ENCODE measurements around the gene LRCOL1. TPM values are rescaled to one million over a fixed set of nuclear protein-coding genes. Genes with fewer than 3 reads are reported as not detected.

LRCOL1 gene
- total RNA-seq, 1 experiment from 2014 or later, result not detected

DNA sequence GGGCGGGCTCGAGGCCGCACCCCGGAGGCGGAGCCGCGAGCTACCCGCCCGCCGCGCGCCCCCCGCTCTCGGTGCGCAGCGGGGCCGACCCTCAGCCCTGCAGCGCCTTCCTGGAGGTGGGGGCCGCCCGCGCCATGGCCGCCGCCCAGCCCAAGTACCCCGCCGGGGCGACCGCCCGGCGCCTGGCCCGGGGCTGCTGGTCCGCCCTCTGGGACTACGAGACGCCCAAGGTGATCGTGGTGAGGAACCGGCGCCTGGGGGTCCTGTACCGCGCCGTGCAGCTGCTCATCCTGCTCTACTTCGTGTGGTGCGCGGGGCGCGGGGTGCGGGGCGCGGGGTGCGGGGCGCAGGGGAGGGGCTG is 8.3 kb upstream of the LRCOL1 start, which contains the start of gene P2RX2:
Gene P2RX2, plus strand, starts transcription at position 94 of the 361 bp plus-strand sequence. Its CDS starts 41 bp downstream, at position 135.
- no peaks in the 10 kb centered on the region for H4K20me1 ChIP-seq (ENCODE audit: insufficient read depth, low read depth, low read length)
- no peak for DNase-seq
- no peaks in the 10 kb centered on the region for H3K9me2 ChIP-seq (replicated peaks; ENCODE audit: insufficient read depth, low read length)
- H3K4me3 ChIP-seq (ENCODE audit: low read length), result no peak within 1 kb of the TSS
- H3K79me2 ChIP-seq (ENCODE audit: low read length), result no peaks in the 10 kb centered on the region
- no peaks in the 10 kb centered on the region for H3K4me1 ChIP-seq (ENCODE audit: low read length)
- no peak within 1 kb of the TSS for H3K4me2 ChIP-seq (ENCODE audit: low read depth, low read length, poor library complexity, severe bottlenecking)
- H3K36me3 ChIP-seq (ENCODE audit: insufficient read depth, low read length), result no peaks in the 10 kb centered on the region
- H2AFZ ChIP-seq (ENCODE audit: low read length), result no peak within 1 kb of the TSS
- H3K27ac ChIP-seq (ENCODE audit: low read length), result no peak within 1 kb of the TSS
- H3K27me3 ChIP-seq (ENCODE audit: low read length), result no peaks in the 10 kb centered on the region
- H3K9me3 ChIP-seq (ENCODE audit: low read length), result no peaks in the 10 kb centered on the region
- H3K9ac ChIP-seq (ENCODE audit: low read length), result no peak within 1 kb of the TSS

DNA sequence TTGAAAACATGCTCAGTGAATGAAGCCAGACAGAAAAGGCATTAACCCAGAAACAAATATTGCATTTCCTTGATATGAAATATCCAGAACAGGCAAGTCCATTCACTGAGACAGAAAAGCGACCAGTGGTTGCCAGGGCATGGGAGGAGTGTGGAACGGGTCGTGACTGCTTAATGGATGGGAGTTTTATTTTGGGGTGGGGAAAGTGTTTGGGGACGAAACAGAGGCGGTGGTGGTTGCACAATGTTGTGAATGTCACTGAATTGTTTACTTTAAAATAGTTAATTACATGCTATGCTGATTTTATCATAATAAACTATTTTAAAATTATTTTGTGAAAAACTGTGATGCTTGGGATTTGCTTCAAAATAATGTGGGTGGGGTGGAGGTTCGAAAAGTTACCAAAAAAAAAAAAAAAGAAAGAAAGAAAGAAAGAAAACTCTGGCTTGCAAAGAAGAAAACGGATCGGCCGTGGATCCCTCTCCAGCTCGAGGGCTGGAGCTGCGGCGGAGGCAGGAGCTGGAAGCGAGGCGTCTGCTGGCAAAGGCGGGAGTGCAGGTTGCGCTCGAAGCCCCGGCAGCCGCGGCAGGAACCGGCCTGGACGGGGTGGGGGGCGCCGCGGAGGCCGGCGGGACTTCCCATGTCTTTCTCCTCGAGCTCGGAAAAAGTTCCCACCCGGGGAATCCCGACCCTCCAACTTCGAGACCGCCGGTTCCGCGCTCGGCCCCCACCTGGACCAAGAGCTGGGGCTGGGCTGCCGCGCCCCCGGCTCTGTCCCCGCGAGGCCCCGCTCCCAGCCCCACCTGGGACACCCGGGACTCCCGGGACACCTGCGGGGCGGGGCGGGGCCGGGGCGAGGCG is 7.7 kb upstream of the LRCOL1 start:
- Histone ChIP-seq H3K36me3 (ENCODE audit: insufficient read depth, low read length) (no peaks in the 10 kb centered on the region), H3K9me3 (ENCODE audit: low read length) (no peaks in the 10 kb centered on the region), H3K27me3 (ENCODE audit: low read length) (no peaks in the 10 kb centered on the region), H4K20me1 (ENCODE audit: insufficient read depth, low read depth, low read length) (no peaks in the 10 kb centered on the region), H3K9ac (ENCODE audit: low read length) (no peak overlapping the region), H3K27ac (ENCODE audit: low read length) (no peak overlapping the region), H3K4me2 (ENCODE audit: low read depth, low read length, poor library complexity, severe bottlenecking) (no peak overlapping the region), H3K4me1 (ENCODE audit: low read length) (no peaks in the 10 kb centered on the region), H3K9me2 (replicated peaks; ENCODE audit: insufficient read depth, low read length) (no peaks in the 10 kb centered on the region), H3K79me2 (ENCODE audit: low read length) (no peaks in the 10 kb centered on the region), H3K4me3 (ENCODE audit: low read length) (no peak overlapping the region), H2AFZ (ENCODE audit: low read length) (no peak overlapping the region)
- DNase-seq, result no peak

DNA sequence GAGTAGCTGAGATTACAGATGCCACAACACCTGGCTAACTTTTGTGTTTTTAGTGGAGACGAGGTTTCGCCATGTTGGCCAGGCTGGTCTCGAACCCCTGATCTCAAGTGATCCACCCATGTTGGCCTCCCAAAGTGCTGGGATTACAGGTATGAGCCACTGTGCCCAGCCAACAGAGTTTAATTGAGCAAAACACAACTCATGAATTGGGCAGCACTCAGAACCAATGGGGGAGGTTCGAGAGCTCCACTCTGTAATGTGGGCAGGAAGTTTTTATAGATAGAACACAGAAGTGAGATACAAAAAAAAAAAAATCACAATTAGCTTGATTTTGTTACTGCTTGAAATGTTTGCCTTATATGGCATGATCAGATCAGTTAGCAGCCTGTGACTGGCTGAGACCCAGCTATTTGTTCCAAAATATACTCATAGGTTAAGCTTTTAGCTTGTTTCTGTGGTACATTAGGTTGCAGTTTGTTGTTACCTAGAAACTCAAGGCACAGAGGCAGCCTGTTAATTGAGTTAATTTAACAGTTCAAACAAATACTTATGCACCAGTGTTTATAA is 6.8 kb upstream of the LRCOL1 start:
- H3K9ac ChIP-seq (ENCODE audit: low read length), result no peak overlapping the region
- no peaks in the 10 kb centered on the region for H4K20me1 ChIP-seq (ENCODE audit: insufficient read depth, low read depth, low read length)
- H3K27me3 ChIP-seq (ENCODE audit: low read length), result no peaks in the 10 kb centered on the region
- peaks cover 3% of the 10 kb centered on the region; the same call in 1 of the 2 replicates for H3K9me3 ChIP-seq (ENCODE audit: low read length)
- H3K36me3 ChIP-seq (ENCODE audit: insufficient read depth, low read length), result no peaks in the 10 kb centered on the region
- H3K9me2 ChIP-seq (replicated peaks; ENCODE audit: insufficient read depth, low read length), result no peaks in the 10 kb centered on the region
- no peaks in the 10 kb centered on the region for H3K4me1 ChIP-seq (ENCODE audit: low read length)
- no peak overlapping the region for H3K27ac ChIP-seq (ENCODE audit: low read length)
- no peak for DNase-seq
- H2AFZ ChIP-seq (ENCODE audit: low read length), result no peak overlapping the region
- H3K79me2 ChIP-seq (ENCODE audit: low read length), result no peaks in the 10 kb centered on the region
- no peak overlapping the region for H3K4me3 ChIP-seq (ENCODE audit: low read length)
- no peak overlapping the region for H3K4me2 ChIP-seq (ENCODE audit: low read depth, low read length, poor library complexity, severe bottlenecking)

DNA sequence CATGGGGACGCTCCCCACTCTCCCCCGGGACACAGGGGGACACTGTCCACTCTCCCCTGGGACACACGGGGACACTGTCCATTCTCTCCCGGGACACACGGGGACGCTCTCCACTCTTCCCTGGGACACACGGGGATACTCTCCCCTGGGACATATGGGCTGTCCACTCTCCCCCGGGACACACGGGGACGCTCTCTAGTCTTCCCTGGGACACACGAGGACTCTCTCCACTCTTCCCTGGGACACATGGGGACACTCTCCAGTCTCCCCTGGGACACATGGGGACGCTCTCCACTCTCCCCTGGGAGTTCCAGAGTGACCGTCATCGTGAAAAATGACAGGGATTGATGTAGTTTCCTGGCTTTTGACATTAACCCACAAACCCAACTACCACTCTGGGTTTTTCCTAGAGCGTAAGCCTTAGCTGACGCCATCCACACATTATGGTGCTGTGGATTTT is 5.2 kb upstream of the LRCOL1 start:
- Histone ChIP-seq H3K27me3 (ENCODE audit: low read length) (no peaks in the 10 kb centered on the region), H2AFZ (ENCODE audit: low read length) (no peak overlapping the region), H3K9me2 (replicated peaks; ENCODE audit: insufficient read depth, low read length) (no peaks in the 10 kb centered on the region)

DNA sequence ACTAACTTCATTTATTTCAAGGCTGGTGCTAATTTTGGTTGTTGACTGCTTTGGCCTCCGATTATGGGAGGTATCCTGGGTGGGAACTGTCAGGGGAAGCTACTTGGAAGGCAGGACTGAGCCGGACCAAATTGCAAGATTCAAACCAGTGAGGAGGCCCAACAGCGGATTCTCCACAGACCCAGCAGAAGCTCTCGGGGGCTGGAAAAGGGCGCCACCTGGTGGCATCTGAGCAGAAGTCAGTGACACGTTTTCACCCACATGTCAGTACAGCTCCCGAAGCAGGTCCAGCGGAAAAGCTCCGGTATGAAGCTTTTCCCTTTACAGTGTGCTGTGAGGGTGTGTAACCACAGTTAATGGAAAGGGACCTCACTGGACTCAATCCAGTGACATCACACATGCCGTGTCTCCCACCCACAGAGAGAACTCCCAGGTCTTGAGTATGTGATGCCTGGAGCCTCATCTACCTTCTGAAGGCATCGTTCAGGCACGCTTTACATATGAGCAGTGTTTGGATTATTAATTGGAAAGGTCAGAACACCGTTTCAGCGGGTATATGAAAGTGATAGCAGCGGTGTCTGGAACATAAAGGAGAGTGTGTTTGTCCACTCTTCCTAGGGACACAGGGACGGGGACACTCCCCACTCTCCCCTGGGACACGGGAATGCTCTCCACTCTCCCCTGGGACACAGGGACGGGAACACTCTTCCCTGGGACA is 4.6 kb upstream of the LRCOL1 start:
- Histone ChIP-seq H3K9me2 (replicated peaks; ENCODE audit: insufficient read depth, low read length) (no peaks in the 10 kb centered on the region), H3K27ac (ENCODE audit: low read length) (no peak overlapping the region), H3K27me3 (ENCODE audit: low read length) (no peaks in the 10 kb centered on the region), H3K9ac (ENCODE audit: low read length) (no peak overlapping the region), H3K4me2 (ENCODE audit: low read depth, low read length, poor library complexity, severe bottlenecking) (no peak overlapping the region), H3K4me3 (ENCODE audit: low read length) (no peak overlapping the region), H3K79me2 (ENCODE audit: low read length) (no peaks in the 10 kb centered on the region), H3K4me1 (ENCODE audit: low read length) (no peaks in the 10 kb centered on the region), H4K20me1 (ENCODE audit: insufficient read depth, low read depth, low read length) (no peaks in the 10 kb centered on the region), H3K9me3 (ENCODE audit: low read length) (peaks cover 11% of the 10 kb centered on the region), H3K36me3 (ENCODE audit: insufficient read depth, low read length) (no peaks in the 10 kb centered on the region), H2AFZ (ENCODE audit: low read length) (no peak overlapping the region)
- DNase-seq, result peak; percentile 93

More for the DNA sequence above, 5.2 kb upstream of the LRCOL1 start:
- no peaks in the 10 kb centered on the region for H3K4me1 ChIP-seq (ENCODE audit: low read length)
- no peak overlapping the region for H3K4me3 ChIP-seq (ENCODE audit: low read length)
- no peak overlapping the region for H3K27ac ChIP-seq (ENCODE audit: low read length)
- H3K9me3 ChIP-seq (ENCODE audit: low read length), result peaks cover 11% of the 10 kb centered on the region
- H3K79me2 ChIP-seq (ENCODE audit: low read length), result no peaks in the 10 kb centered on the region
- no peak for DNase-seq
- H3K9ac ChIP-seq (ENCODE audit: low read length), result no peak overlapping the region
- H4K20me1 ChIP-seq (ENCODE audit: insufficient read depth, low read depth, low read length), result no peaks in the 10 kb centered on the region
- H3K4me2 ChIP-seq (ENCODE audit: low read depth, low read length, poor library complexity, severe bottlenecking), result no peak overlapping the region
- H3K36me3 ChIP-seq (ENCODE audit: insufficient read depth, low read length), result no peaks in the 10 kb centered on the region

DNA sequence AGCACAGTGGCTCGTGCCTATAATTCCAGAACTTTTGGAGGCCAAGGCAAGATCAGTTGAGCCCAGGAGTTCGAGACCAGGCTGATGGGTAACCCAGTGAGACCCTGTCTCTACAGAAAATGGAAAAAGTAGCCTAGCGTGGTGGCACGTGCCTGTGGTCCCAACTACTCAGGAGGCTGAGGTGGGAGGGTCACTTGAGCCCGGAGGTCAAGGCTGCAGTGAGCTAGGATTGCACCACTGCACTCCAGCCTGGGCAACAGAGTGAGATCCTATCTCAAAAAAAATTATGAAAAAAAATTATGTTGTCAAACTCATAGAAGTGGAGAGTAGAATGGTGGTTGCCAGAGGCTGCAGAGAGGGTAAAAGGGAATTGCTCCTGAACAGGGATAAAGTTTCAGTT is 3.6 kb upstream of the LRCOL1 start:
- H3K27ac ChIP-seq (ENCODE audit: low read length), result no peak overlapping the region

DNA sequence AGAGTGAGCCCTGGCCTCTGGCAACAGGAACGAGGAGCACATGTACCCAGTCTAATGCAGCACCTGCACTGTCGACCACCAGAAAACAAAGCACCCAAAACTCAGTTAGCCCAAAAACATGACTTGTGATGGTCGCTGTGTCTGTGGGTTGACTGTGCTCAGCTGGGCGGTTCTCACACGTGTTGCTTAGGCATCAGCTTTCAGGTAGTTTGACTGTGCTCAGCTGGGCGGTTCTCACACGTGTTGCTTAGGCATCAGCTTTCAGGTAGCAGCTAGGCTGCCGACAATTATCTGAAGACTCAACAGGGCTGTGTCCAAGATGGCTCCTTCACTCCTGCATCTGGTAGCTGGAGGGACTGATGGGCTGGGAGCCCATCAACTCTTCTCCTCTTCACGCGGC is 1.2 kb upstream of the LRCOL1 start:
- H3K27me3 ChIP-seq (ENCODE audit: low read length), result no peaks in the 10 kb centered on the region
- no peak overlapping the region for H3K9ac ChIP-seq (ENCODE audit: low read length)
- no peak overlapping the region for H3K4me3 ChIP-seq (ENCODE audit: low read length)
- no peaks in the 10 kb centered on the region for H3K36me3 ChIP-seq (ENCODE audit: insufficient read depth, low read length)
- no peaks in the 10 kb centered on the region for H3K4me1 ChIP-seq (ENCODE audit: low read length)
- no peaks in the 10 kb centered on the region for H4K20me1 ChIP-seq (ENCODE audit: insufficient read depth, low read depth, low read length)
- no peak overlapping the region for H3K27ac ChIP-seq (ENCODE audit: low read length)
- H3K9me2 ChIP-seq (replicated peaks; ENCODE audit: insufficient read depth, low read length), result no peaks in the 10 kb centered on the region
- no peak for DNase-seq
- H3K4me2 ChIP-seq (ENCODE audit: low read depth, low read length, poor library complexity, severe bottlenecking), result no peak overlapping the region
- no peaks in the 10 kb centered on the region for H3K79me2 ChIP-seq (ENCODE audit: low read length)
- no peak overlapping the region for H2AFZ ChIP-seq (ENCODE audit: low read length)
- H3K9me3 ChIP-seq (ENCODE audit: low read length), result peaks cover 11% of the 10 kb centered on the region

More for the DNA sequence above, 3.6 kb upstream of the LRCOL1 start:
- Histone ChIP-seq H3K9ac (ENCODE audit: low read length) (no peak overlapping the region), H3K9me2 (replicated peaks; ENCODE audit: insufficient read depth, low read length) (no peaks in the 10 kb centered on the region), H4K20me1 (ENCODE audit: insufficient read depth, low read depth, low read length) (no peaks in the 10 kb centered on the region), H2AFZ (ENCODE audit: low read length) (no peak overlapping the region), H3K9me3 (ENCODE audit: low read length) (peaks cover 11% of the 10 kb centered on the region), H3K36me3 (ENCODE audit: insufficient read depth, low read length) (no peaks in the 10 kb centered on the region), H3K4me2 (ENCODE audit: low read depth, low read length, poor library complexity, severe bottlenecking) (no peak overlapping the region), H3K79me2 (ENCODE audit: low read length) (no peaks in the 10 kb centered on the region), H3K4me1 (ENCODE audit: low read length) (no peaks in the 10 kb centered on the region), H3K4me3 (ENCODE audit: low read length) (no peak overlapping the region), H3K27me3 (ENCODE audit: low read length) (no peaks in the 10 kb centered on the region)
- DNase-seq, result no peak

Data from Karpas-422 (cell line).